Chondrocyte (in vitro differentiated cells): ENCODE results near the gene RAP1GAP. TPM values are rescaled to one million over a fixed set of nuclear protein-coding genes. Genes with fewer than 3 reads are reported as not detected.

Experiments
- DNase-seq: peaks from one replicate; pipeline ENCODE4 v3.0.0; 2021; ENCODE audit warnings: mixed read lengths, low spot score
- H3K27ac Mint-ChIP-seq: one replicate; pipeline ENCODE4 v1.8.0; 2021; ENCODE audit warnings: mild to moderate bottlenecking, moderate library complexity, mixed read lengths; ENCODE audit not compliant: unreplicated experiment
- H3K27me3 Mint-ChIP-seq: 2 replicates; pipeline ENCODE4 v1.8.0; 2021; ENCODE audit warnings: low read depth, mixed read lengths
- H3K36me3 Mint-ChIP-seq: 2 replicates; pipeline ENCODE4 v1.8.0; 2021; ENCODE audit warnings: low read depth, mixed read lengths
- H3K4me1 Mint-ChIP-seq: 2 replicates; pipeline ENCODE4 v1.8.0; 2021; ENCODE audit warnings: low read depth, mild to moderate bottlenecking, mixed read lengths
- H3K4me3 Mint-ChIP-seq: one replicate; pipeline ENCODE4 v1.8.0; 2021; ENCODE audit warnings: mild to moderate bottlenecking, moderate library complexity, mixed read lengths; ENCODE audit not compliant: unreplicated experiment
- H3K9me3 Mint-ChIP-seq: 2 replicates; pipeline ENCODE4 v1.8.0; 2021; ENCODE audit warnings: low read depth, mixed read lengths
- CTCF ChIP-seq: fragments of 200-600 bp; sonication (generic); IDR thresholded peaks from 2 replicates; pipeline ENCODE4 v1.5.0; 2021; ENCODE audit warnings: antibody characterized with exemption, mild to moderate bottlenecking, moderate library complexity
- total RNA-seq: library from RNA; stranded (reverse); gene quantifications from 3 replicates; pipeline ENCODE4 v1.2.1, GENCODE V29; 2021

RAP1GAP gene
- total RNA-seq, 1 donor from 2014 or later, result 1.8 TPM

- H3K27me3 Mint-ChIP-seq, result peaks cover 17% of the 10 kb centered on the region
- H3K4me3 Mint-ChIP-seq, result no peak overlapping the region
- no peaks in the 10 kb centered on the region for H3K9me3 Mint-ChIP-seq
- no peak for TF ChIP-seq CTCF
- peaks cover 4% of the 10 kb centered on the region for H3K4me1 Mint-ChIP-seq
- H3K36me3 Mint-ChIP-seq, result no peaks in the 10 kb centered on the region
- DNase-seq, result peak; percentile 67
- H3K27ac Mint-ChIP-seq, result no peak overlapping the region
These were observed 5.0 kb downstream of the RAP1GAP start for GRCh38 chr1:21663951-21664805.

- Mint-ChIP-seq H3K4me1 (peaks cover 4% of the 10 kb centered on the region), H3K27me3 (peaks cover 17% of the 10 kb centered on the region), H3K36me3 (no peaks in the 10 kb centered on the region), H3K27ac (no peak overlapping the region), H3K4me3 (no peak overlapping the region), H3K9me3 (no peaks in the 10 kb centered on the region)
- TF ChIP-seq CTCF, result no peak
- peak; percentile 72 for DNase-seq
These were observed 5.8 kb downstream of the RAP1GAP start for GRCh38 chr1:21663248-21663950.

- Mint-ChIP-seq H3K36me3 (no peaks in the 10 kb centered on the region), H3K27ac (no peak overlapping the region), H3K9me3 (no peaks in the 10 kb centered on the region), H3K27me3 (peaks cover 17% of the 10 kb centered on the region), H3K4me3 (no peak overlapping the region), H3K4me1 (peaks cover 4% of the 10 kb centered on the region)
- DNase-seq, result no peak
- no peak for TF ChIP-seq CTCF
These were observed 6.5 kb downstream of the RAP1GAP start for GRCh38 chr1:21662426-21663247.

- H3K27me3 Mint-ChIP-seq, result peaks cover 21% of the 10 kb centered on the region
- no peaks in the 10 kb centered on the region for H3K36me3 Mint-ChIP-seq
- H3K27ac Mint-ChIP-seq, result no peak overlapping the region
- H3K4me1 Mint-ChIP-seq, result peaks cover 4% of the 10 kb centered on the region
- H3K4me3 Mint-ChIP-seq, result no peak overlapping the region
- no peak for DNase-seq
- H3K9me3 Mint-ChIP-seq, result no peaks in the 10 kb centered on the region
- no peak for TF ChIP-seq CTCF
These were observed 7.3 kb downstream of the RAP1GAP start for GRCh38 chr1:21661886-21662285.

GRCh38 chr1:21659924-21660326 lies 9.2 kb downstream of the RAP1GAP start:
- no peak overlapping the region for H3K27ac Mint-ChIP-seq
- no peak overlapping the region for H3K4me3 Mint-ChIP-seq
- peaks cover 4% of the 10 kb centered on the region for H3K4me1 Mint-ChIP-seq
- TF ChIP-seq CTCF, result no peak
- peaks cover 22% of the 10 kb centered on the region for H3K27me3 Mint-ChIP-seq
- H3K36me3 Mint-ChIP-seq, result no peaks in the 10 kb centered on the region
- H3K9me3 Mint-ChIP-seq, result no peaks in the 10 kb centered on the region
- no peak for DNase-seq
